Left lobe of liver (tissue), 2 donors: Measurements from ENCODE around the gene VSIG10L2. TPM values are rescaled to one million over a fixed set of nuclear protein-coding genes. Genes with fewer than 3 reads are reported as not detected.
A peak's percentile ranks its signal among the peaks of the same experiment; 100 is the strongest.
"Not testable (repeated sequence)": the region's sequence is repeated elsewhere in the genome, so short reads cannot be mapped to it uniquely, and the experiment has no call there.

Source experiments
- ATAC-seq: fragments of 200-7000 bp; cut with Tn5 transposase; one replicate; pipeline ENCODE4 v1.9.1; 2020; ENCODE audit warnings: mild to moderate bottlenecking, moderate library complexity
- DNase-seq: peaks from one replicate; pipeline ENCODE4 v3.0.0-alpha.2; 2020; ENCODE audit warnings: low spot score
- total RNA-seq: library from RNA; stranded (reverse); gene quantifications from one replicate; pipeline ENCODE4 v1.2.1, GENCODE V29; 2021
- donor health status: DM: no; HTN: no; CAD: no; lungs with moderate emphysema.
- donor health status: DM: no; HTN: yes; CAD: no.

Gene VSIG10L2
- total RNA-seq, result not detected

- no peak for DNase-seq
Measured at GRCh38 chr11:125945797-125946520, at the start of gene VSIG10L2. Gene VSIG10L2 (plus strand): TSS chr11:125946044. CDS start chr11:125946056, 12 bp downstream.

DNA sequence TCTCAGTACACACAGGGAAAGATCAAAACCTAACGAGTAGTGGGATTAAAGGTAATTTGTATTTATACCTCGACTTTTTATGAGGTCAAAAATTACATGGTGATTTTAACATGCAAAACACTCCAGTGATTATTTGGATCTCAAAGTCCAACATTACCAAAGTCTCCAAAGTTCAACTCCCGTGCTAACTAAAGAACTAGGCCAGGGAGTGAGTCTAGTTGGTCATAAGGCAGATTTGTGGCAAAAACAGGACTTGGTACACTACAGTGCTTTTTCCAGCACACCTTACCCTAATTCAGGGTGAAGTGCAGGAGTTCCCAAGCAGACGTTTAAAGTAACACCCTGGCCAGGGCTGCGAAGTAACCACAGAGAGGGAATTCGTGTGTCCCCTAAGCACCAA, 44.0 kb upstream of the VSIG10L2 start:
- DNase-seq (no peak), ATAC-seq (peak; percentile 74)

More at GRCh38 chr11:125945797-125946520, at the start of gene VSIG10L2:
- no peak for ATAC-seq

DNA sequence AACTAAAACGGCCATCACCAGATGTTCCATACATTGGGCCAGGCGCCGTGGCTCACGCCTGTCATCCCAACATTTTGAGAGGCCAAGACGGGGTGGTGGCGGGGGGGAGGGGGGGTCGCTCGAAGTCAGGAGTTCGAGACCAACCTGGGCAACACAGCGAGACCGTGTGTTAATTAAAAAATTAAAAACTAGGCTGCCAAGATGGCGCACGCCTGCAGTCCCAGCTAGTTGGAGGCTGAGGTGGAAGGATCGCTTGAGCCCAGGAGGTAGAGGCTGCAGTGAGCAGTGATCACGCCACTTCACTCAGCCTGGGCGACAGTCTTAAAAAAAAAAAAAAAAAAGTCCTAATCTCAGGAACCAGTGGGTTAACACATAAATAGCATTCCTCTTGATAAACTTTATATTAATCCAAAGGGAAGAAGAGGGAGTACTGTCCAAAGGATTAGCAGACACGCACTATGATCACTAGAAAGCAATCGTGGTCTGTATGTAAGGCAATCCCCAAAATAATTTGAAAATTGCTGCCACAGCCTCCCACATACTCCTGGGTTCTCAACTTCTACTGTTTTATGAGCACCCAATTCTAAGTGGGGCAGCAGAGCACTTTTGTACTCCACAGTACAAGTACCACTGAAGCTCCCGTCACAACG, 43.4 kb upstream of the VSIG10L2 start:
- peak; percentile 7 for ATAC-seq

GRCh38 chr11:125902927-125903710, 42.7 kb upstream of the VSIG10L2 start, which contains the start of gene PUS3:
Gene PUS3 (minus strand): TSS chr11:125903206. CDS start chr11:125896284, 6,922 bp downstream.
- peak; percentile 92 for DNase-seq
- peak; percentile 89 for ATAC-seq

More for the DNA sequence above, 43.4 kb upstream of the VSIG10L2 start:
- DNase-seq, result no peak

DNA sequence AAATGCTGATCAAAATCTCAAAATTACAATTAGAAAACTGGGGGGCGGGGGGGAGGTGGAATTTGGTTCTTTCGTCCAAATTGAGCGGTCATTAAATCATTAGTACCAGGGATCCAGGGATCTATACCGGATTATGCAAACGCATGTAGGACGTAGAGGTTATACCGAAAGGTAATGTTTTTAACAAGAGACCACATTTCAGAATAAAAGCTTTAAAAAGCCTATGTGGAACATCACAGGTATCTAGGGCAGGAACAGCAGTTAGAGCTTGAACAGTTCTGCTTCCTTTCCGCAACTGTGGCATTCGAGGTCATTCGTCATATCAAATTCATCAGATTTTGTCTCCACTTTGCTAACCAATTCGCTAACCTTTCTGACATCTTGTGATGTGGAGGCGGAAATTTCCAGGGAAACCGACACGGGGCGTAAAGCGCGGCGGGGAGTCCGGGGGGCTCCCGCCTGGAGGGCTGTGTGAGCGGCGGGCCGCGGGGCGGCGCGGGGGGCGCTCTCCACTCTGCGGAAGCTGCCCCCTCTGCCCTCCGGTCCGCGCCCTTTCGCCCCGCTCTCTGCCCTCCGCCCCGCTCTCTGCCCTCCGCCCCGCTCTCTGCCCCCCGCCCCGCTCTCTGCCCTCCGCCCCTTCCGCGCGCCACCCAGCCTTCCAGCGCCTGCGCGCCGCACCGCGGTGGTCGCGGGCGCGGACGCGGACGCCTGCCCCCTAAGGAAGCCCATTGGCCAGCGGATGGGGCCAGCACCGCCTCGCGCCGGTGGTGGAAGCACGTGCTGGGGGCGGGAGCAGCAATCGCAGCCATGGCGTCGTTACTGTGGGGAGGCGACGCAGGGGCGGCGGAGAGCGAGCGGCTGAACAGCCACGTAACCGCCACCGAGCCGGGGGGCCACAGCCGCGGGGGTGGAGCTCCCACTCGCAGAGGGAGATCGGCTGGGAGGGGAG, 41.9 kb upstream of the VSIG10L2 start, which contains the start of gene DDX25:
Gene DDX25 (plus strand): TSS at position 798 of the 949 bp plus-strand sequence. CDS start 10 bp downstream, at position 808.
- no peak for ATAC-seq
- DNase-seq, result no peak

DNA sequence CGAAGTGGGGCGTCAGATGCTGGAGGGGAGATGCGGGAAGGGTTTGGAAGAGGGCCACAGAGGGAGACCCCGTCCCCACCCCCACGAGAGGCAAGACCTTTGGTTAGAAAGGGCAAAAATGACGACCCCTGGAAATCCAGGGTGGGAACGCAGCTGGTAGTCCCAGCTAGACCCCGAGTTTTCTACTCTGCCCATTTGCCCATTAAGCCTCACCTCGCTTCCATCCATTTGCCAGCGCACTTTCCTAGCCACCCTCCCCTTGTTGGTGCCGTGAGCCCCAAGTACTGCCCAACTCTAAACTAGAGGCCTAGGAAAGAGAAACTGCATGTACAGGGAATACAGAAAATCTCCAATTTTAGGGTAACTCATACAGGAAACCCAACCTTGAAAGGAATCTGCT, 41.2 kb upstream of the VSIG10L2 start:
- no peak for ATAC-seq
- DNase-seq, result no peak

- DNase-seq (no peak), ATAC-seq (no peak)
Measured at GRCh38 chr11:125910226-125910849, 35.5 kb upstream of the VSIG10L2 start.

DNA sequence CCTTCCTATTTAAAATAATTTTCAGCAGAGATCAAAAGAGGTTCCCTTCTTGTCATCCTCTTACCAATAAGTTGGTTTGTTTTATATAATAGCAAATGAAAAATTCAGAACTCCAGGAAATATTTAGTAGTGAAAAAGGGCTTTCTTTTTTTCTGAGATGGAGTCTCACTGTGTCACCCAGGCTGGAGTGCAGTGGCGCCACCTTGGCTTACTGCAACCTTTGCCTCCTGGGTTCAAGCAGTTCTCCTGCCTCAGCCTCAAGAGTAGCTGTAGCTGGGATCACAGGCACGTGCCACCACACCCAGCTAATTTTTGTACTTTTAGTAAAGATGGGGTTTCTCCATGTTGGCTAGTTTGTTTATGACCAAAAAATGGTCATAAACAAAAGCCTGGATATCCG, 31.2 kb upstream of the VSIG10L2 start:
- not testable (repeated sequence) for ATAC-seq, DNase-seq

- ATAC-seq (no peak), DNase-seq (no peak)
Measured at GRCh38 chr11:125916683-125917347, 29.0 kb upstream of the VSIG10L2 start.

DNA sequence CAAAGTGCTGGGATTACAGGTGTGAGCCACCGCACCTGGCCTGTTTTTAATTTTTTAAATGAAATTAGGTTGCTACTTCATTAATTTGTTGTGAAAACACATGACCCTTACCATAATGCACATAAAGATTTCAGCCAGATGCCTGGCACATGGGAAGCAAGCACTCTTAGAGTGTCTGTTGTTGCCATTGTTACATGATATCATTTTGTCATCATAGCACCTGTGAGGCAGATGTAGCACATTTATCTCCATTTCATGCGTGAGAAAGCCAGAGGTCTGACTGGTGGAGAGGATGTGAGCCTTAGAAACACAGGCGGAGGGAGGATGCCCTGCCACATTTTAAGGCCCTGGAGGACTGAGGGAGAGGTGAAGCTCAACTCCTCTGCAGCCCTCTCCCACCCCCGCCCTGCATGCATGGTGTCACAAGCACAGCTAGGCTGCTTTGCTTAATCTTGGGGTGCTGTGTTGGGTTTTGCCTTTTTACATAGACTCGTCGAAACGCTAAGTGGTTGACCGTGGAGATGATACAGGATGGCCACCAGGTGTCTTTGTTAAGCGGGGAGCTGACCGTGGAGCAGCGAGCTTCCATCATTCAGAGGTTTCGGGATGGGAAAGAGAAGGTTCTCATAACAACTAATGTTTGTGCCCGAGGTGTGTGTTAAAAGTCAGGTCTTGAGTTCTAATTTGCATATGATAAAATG, 27.6 kb upstream of the VSIG10L2 start:
- no peak for DNase-seq
- no peak for ATAC-seq

- DNase-seq (no peak), ATAC-seq (no peak)
Measured at GRCh38 chr11:125921042-125921441, 24.8 kb upstream of the VSIG10L2 start.

- DNase-seq (no peak), ATAC-seq (no peak)
Measured at GRCh38 chr11:125922156-125922555, 23.7 kb upstream of the VSIG10L2 start.

DNA sequence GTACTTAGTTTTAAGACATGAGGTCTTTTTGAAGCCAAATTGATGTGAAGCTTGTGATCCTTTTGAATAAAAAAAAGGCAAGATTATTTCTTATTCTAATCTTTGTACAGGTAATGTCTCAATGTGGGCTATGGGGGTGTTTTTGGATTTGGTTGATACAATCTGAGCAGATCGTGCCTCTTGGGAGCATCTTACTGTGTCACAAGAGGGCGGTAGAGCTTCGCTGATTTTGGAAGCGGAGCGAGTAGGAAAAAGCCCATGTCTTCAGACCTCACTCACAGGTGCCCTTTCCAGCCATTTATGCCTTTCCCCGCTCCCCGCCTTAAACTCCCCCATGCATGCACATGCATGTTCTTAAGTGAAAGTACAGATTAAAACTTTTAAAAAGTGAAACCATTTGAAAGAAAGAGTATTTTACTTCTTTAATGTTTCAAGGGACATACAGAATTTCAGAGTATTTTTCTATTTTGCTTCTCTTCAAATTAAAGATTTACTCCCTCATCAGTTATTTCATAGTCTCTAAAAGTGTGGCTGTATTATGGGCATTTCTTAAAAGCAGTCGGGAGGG, 22.7 kb upstream of the VSIG10L2 start:
- DNase-seq (peak; percentile 64), ATAC-seq (peak; percentile 88)

DNA sequence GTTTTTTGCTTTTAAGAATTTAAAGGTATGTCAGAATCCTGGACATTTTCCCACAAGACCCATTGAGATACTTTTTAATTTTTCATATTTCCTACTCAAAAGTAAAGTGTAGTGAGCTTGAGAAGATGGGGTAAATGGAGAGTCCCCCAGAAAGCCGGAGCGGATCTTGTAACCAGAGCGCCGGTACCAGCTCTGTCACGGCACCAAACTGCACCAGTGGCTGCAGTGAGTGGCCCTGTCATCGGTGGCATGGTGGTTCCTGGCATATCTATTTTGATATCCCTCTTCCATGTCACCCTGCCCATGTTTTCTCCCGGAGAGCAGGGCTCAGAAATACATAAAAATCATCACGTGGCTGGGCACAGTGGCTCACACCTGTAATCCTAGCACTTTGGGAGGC, 22.2 kb upstream of the VSIG10L2 start:
- no peak for DNase-seq
- ATAC-seq, result no peak

DNA sequence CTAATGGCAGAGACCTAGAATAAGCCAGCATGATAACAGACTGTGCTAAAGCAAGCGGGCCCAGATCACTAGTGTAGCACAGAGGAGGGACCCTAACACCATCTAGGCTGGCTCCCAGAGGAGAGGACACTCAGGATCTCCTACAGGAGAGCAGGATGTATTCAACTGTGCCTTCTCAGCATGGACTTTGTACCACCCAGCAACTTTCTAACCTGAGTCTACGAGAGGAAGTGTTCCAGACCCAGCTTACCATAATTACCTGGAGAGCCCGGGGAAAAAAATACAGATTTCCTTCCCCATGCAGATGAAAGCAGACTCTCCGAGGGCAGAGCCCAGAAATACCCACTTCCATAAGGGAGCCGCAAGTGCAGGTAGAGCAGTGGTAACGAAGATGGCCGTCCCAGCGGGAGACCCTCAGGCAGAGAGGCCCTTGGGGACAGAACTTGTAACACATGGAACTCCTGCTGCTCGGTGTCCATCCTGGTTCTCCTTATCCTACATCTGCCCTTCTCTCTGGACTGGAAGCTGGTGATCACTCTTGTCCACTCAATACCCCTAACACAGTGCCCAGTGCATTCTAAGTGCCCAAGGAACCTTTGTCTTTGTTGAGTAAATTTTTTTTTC, 21.3 kb upstream of the VSIG10L2 start:
- DNase-seq (no peak), ATAC-seq (no peak)

DNA sequence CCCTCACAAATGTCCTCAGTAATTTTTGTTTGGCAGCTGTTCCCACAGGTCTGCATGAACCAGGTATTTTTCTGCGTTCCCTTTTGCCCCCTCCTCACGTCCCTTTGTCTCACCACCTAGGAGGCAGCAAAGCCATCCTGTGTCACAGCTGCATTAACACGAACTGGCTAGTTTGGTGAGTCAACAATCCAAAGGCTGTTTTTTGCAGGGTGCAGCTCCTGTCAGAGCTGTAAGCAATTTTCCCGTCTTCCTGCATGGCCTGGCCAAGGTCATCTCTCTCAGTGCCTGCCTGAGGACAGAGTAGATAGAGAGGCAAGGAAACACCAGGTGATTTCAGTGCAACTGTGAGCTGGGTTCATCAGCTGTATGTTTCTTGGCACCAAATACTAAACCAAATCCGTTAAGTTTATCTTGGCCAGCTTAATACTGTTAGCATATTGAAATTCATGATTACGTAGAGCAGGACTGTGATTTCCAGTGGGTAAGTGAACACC, 20.6 kb upstream of the VSIG10L2 start:
- ATAC-seq (peak; percentile 83), DNase-seq (no peak)

DNA sequence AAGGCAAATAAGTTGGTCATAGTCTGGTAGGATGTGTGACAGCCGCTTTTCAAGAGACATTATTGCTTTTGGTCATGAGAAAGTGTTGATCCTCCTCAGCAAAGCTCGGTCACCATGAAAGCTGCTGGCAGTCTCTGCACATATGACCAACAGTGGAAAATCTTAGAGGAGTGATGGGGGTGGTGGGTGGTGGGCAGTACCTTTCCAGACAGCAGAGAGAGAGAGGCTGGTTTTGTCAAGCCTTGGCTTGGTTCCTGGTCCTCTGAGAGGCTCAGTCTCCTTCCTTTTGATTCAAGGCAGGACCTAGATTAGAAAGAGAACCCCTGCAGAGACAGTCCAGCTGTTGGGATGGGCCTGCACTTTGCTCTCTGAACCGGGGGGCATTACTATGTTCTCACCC, 20.0 kb upstream of the VSIG10L2 start:
- DNase-seq (no peak), ATAC-seq (no peak)

GRCh38 chr11:125926682-125927081, 19.2 kb upstream of the VSIG10L2 start:
- ATAC-seq, result no peak
- DNase-seq, result no peak
